OCI-LY1 (cell line): ENCODE results near the gene C2orf49.
"Not testable (repeated sequence)": the region's sequence is repeated elsewhere in the genome, so short reads cannot be mapped to it uniquely, and the experiment has no call there.

Source experiments
- H2AFZ ChIP-seq: fragments of 200-600 bp; sonication (generic), shearing (Covaris generic); 2 replicates; pipeline ENCODE4 v1.6.0; 2014; ENCODE audit warnings: antibody characterized with exemption, mild to moderate bottlenecking, low read length
- H3F3A ChIP-seq: fragments of 200-600 bp; sonication (generic), shearing (Covaris generic); 2 replicates; pipeline ENCODE4 v1.6.0; 2014; ENCODE audit warnings: mild to moderate bottlenecking, antibody characterized with exemption, low read length, moderate library complexity; ENCODE audit not compliant: insufficient read depth
- H3K27ac ChIP-seq: fragments of 200-600 bp; sonication (generic); 2 replicates; pipeline ENCODE4 v1.5.1; 2014; ENCODE audit warnings: low read length, mixed run types, mild to moderate bottlenecking, low read depth; ENCODE audit not compliant: poor library complexity, severe bottlenecking
- H3K27me3 ChIP-seq: fragments of 200-600 bp; sonication (generic); 2 replicates; pipeline ENCODE4 v1.6.0; 2014; ENCODE audit warnings: antibody characterized with exemption, mild to moderate bottlenecking, low read length, moderate library complexity; ENCODE audit not compliant: insufficient read depth
- H3K36me3 ChIP-seq: fragments of 200-600 bp; sonication (generic); 2 replicates; pipeline ENCODE4 v1.6.1; 2014; ENCODE audit warnings: mild to moderate bottlenecking, antibody characterized with exemption, low read length, moderate library complexity, mixed read lengths; ENCODE audit not compliant: insufficient read depth
- H3K4me1 ChIP-seq: fragments of 200-600 bp; sonication (generic); 2 replicates; pipeline ENCODE4 v1.5.1; 2014; ENCODE audit warnings: mild to moderate bottlenecking, low read length, moderate library complexity; ENCODE audit not compliant: insufficient read depth, severe bottlenecking
- H3K4me2 ChIP-seq: fragments of 200-600 bp; sonication (generic), shearing (Covaris generic); 2 replicates; pipeline ENCODE4 v1.6.1; 2014; ENCODE audit warnings: low read length
- H3K4me3 ChIP-seq: fragments of 200-600 bp; sonication (generic); 2 replicates; pipeline ENCODE4 v1.5.1; 2014; ENCODE audit warnings: low read length, low read depth, mild to moderate bottlenecking, mixed read lengths; ENCODE audit not compliant: poor library complexity, severe bottlenecking
- H3K79me2 ChIP-seq: fragments of 200-600 bp; shearing (Covaris generic); 2 replicates; pipeline ENCODE4 v1.6.1; 2016; ENCODE audit warnings: mixed run types, low read length, mixed read lengths; ENCODE audit not compliant: insufficient read depth
- H3K9ac ChIP-seq: fragments of 200-600 bp; sonication (generic), shearing (Covaris generic); 2 replicates; pipeline ENCODE4 v1.6.1; 2014; ENCODE audit warnings: mild to moderate bottlenecking, low read length, mixed read lengths
- H3K9me2 ChIP-seq: fragments of 200-600 bp; sonication (generic), shearing (Covaris generic); 2 replicates; pipeline ENCODE4 v1.6.1; 2014; ENCODE audit warnings: low read depth, mild to moderate bottlenecking, low read length, mixed read lengths
- H3K9me3 ChIP-seq: fragments of 200-600 bp; shearing (Covaris generic); 2 replicates; pipeline ENCODE4 v1.6.1; 2014; ENCODE audit warnings: low read length, mixed read lengths
- H4K20me1 ChIP-seq: fragments of 200-600 bp; sonication (generic), shearing (Covaris generic); 2 replicates; pipeline ENCODE4 v1.6.0; 2016; ENCODE audit warnings: mild to moderate bottlenecking, low read length; ENCODE audit not compliant: insufficient read depth
- CTCF ChIP-seq: fragments of 200-600 bp; sonication (generic), shearing (Covaris generic); IDR thresholded peaks from 2 replicates; pipeline ENCODE4 v1.5.1; 2017; ENCODE audit warnings: mild to moderate bottlenecking, antibody characterized with exemption, low read length, moderate library complexity, mixed read lengths
- EZH2 ChIP-seq: fragments of 200-600 bp; sonication (generic), shearing (Covaris generic); IDR thresholded peaks from 2 replicates; pipeline ENCODE4 v1.8.0; 2017; ENCODE audit warnings: borderline replicate concordance, mixed run types, mild to moderate bottlenecking, antibody characterized with exemption, low read length, moderate library complexity, mixed read lengths

C2orf49 gene

GRCh38 chr2:105325389-105325963 lies 11.9 kb upstream of the C2orf49 start:
- H3K4me2 ChIP-seq, result no peak overlapping the region
- H3K27ac ChIP-seq, result no peak overlapping the region

GRCh38 chr2:105327271-105327670 lies 10.1 kb upstream of the C2orf49 start:
- not testable (repeated sequence) for H3K27me3 ChIP-seq, H3K9ac ChIP-seq, H3K9me3 ChIP-seq, H3K27ac ChIP-seq, H3K9me2 ChIP-seq, H3K4me3 ChIP-seq, H4K20me1 ChIP-seq, H3F3A ChIP-seq, H2AFZ ChIP-seq
- Histone ChIP-seq H3K79me2 (peaks cover 66% of the 10 kb centered on the region), H3K4me1 (peaks cover 39% of the 10 kb centered on the region), H3K4me2 (0 out of 2 replicates have a peak overlapping the region, but pooled peaks have one; percentile 82), H3K36me3 (peaks cover 31% of the 10 kb centered on the region; the same call in 1 of the 2 replicates)

More at GRCh38 chr2:105325389-105325963, 11.9 kb upstream of the C2orf49 start:
- no peaks in the 10 kb centered on the region for H3K9me3 ChIP-seq
- peaks cover 36% of the 10 kb centered on the region for H3K4me1 ChIP-seq
- TF ChIP-seq CTCF (no peak), EZH2 (no peak)
- peaks cover 83% of the 10 kb centered on the region for H3K79me2 ChIP-seq
- peaks cover 31% of the 10 kb centered on the region; the same call in 1 of the 2 replicates for H3K36me3 ChIP-seq
- H3K27me3 ChIP-seq, result no peaks in the 10 kb centered on the region
- no peaks in the 10 kb centered on the region for H3F3A ChIP-seq
- H3K9ac ChIP-seq, result no peak overlapping the region
- H2AFZ ChIP-seq, result no peak overlapping the region
- H4K20me1 ChIP-seq, result no peaks in the 10 kb centered on the region
- no peaks in the 10 kb centered on the region for H3K9me2 ChIP-seq
- H3K4me3 ChIP-seq, result no peak overlapping the region

- Histone ChIP-seq H2AFZ (no peak overlapping the region), H3K4me3 (no peak overlapping the region), H4K20me1 (no peaks in the 10 kb centered on the region), H3K79me2 (peaks cover 62% of the 10 kb centered on the region), H3K4me2 (peak overlapping the region; percentile 82), H3K27ac (no peak overlapping the region), H3K27me3 (no peaks in the 10 kb centered on the region), H3K9me3 (no peaks in the 10 kb centered on the region), H3K36me3 (peaks cover 28% of the 10 kb centered on the region; the same call in 1 of the 2 replicates), H3F3A (0 out of 2 replicates have a peak, but pooled peaks cover 4% of the 10 kb centered on the region), H3K9me2 (no peaks in the 10 kb centered on the region), H3K9ac (no peak overlapping the region; the same call in 1 of the 2 replicates), H3K4me1 (peaks cover 39% of the 10 kb centered on the region)
- TF ChIP-seq CTCF (no peak), EZH2 (no peak)
Observed at GRCh38 chr2:105327690-105328089, 9.7 kb upstream of the C2orf49 start.
